Measurements from ENCODE around the gene MPND. TPM values are rescaled to one million over a fixed set of nuclear protein-coding genes. Genes with fewer than 3 reads are reported as not detected.
A peak's percentile ranks its signal among the peaks of the same experiment; 100 is the strongest.

The MPND gene
- total and polyA plus RNA-seq, 10 of the 15 experiments (the other 5 are each of a cell fraction or from before 2014, with no cell fraction given), result 0.79 to 18.3 (median 6.0) TPM

DNA sequence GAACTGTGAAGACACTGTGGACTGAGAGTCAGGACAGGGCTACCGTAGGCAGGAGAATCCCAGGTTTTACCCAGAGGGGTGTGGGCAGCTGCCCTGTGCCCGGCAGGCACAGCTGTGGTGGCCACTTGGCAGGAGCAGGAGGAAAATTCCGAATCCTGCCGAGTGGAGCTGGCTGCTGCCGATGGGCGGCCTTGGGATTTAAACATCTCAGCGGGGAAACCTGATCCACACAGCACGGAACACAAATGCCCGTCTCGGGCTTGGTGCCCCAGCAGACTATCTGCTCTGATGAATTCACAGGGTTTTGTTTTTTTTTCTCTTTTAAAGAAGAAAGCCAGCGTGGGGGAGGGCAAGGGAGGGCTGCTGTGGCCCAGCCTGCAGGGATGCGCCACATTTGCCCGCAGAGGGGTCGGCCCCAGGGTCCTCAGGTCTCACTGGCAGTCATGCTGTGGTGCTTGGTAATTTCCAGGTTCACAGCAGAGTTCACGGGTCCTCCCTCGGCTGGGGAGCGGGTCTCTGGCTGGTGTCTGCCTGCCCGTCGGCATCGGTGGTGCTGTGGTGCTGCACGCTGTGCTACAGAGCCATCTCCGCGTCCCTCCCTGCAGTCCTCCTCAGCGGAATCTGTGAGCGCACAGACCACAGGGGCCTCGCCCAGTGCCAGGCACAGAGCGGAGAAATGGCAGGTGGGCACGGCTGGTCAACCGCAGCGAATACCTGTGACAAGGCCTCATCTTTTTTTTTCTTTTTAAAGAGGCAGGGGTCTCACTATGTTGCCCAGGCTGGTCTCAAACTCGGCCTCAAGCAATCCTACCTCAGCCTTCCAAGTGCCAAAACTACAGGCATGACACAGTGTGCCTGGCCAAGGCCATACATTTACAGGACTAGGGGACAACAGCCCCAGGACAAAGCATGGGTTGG, 28.1 kb downstream of the MPND start:
- DNase-seq (ENCODE audit: low read depth, low spot score) (no peak), FAIRE-seq (no peak), ATAC-seq (no peak)
- Histone ChIP-seq H3K79me2 (ENCODE audit: control insufficient read depth, insufficient read depth, low read length) (peaks cover 86% of the 10 kb centered on the region), H4K20me1 (ENCODE audit: control insufficient read depth, insufficient read depth) (no peaks in the 10 kb centered on the region), H2AFZ (ENCODE audit: control insufficient read depth, low read depth, low read length) (no peak overlapping the region), H3K9me3 (replicated peaks; ENCODE audit: control insufficient read depth, insufficient read depth, low read length) (no peaks in the 10 kb centered on the region), H3K36me3 (ENCODE audit: control insufficient read depth in 2 of 2, insufficient read depth in 2 of 2, low read length in 1 of 2) (peaks cover 10 to 24% of the 10 kb centered on the region in 2 experiments; a peak in 3 of 4 replicates), H3K9ac (ENCODE audit: control insufficient read depth, insufficient read depth, low read length) (peak overlapping the region; percentile 32; the same call in 1 of the 2 replicates), H3K4me2 (ENCODE audit: control insufficient read depth, insufficient read depth) (peak overlapping the region; percentile 99), H3K27ac (ENCODE audit: control insufficient read depth, insufficient read depth) (peak overlapping the region; percentile 98), H3K4me1 (ENCODE audit: control insufficient read depth, insufficient read depth, low read length) (peaks cover 77% of the 10 kb centered on the region), H3K4me3 (peak overlapping the region; percentile 71; the same call in 1 of the 2 replicates), H3K27me3 (replicated peaks in 1 of 2; ENCODE audit: control insufficient read depth in 2 of 2, insufficient read depth in 2 of 2, low read length in 1 of 2) (no peaks in the 10 kb centered on the region)
- ChIA-PET CTCF (no interaction called here), POLR2A (no interaction called here), SMC1A (ENCODE audit: uncharacterized antibody, unreplicated experiment) (no interaction called here), RAD21 (ENCODE audit: unreplicated experiment) (no interaction called here)
- no TSS peak for BruUV-seq (replicated peaks)
- TF ChIP-seq ZSCAN29 (IDR thresholded peaks at IDR 0.05) (no peak), SREBF2 (IDR thresholded peaks at IDR 0.05; ENCODE audit: low read length) (no peak), TCF12 (IDR thresholded peaks at IDR 0.05; ENCODE audit: low read depth, low read length) (no peak), STAT3 (IDR thresholded peaks at IDR 0.05; ENCODE audit: low read depth, low read length) (no peak), ESRRA (IDR thresholded peaks at IDR 0.05; ENCODE audit: low read length) (no peak), MAX (IDR thresholded peaks at IDR 0.05; ENCODE audit: low read depth, low read length) (no peak), BCL3 (IDR thresholded peaks at IDR 0.05; ENCODE audit: borderline replicate concordance, insufficient read depth, low read depth, low read length, poor library complexity, severe bottlenecking) (no peak)
- TF ChIP-seq, protein P1, sequence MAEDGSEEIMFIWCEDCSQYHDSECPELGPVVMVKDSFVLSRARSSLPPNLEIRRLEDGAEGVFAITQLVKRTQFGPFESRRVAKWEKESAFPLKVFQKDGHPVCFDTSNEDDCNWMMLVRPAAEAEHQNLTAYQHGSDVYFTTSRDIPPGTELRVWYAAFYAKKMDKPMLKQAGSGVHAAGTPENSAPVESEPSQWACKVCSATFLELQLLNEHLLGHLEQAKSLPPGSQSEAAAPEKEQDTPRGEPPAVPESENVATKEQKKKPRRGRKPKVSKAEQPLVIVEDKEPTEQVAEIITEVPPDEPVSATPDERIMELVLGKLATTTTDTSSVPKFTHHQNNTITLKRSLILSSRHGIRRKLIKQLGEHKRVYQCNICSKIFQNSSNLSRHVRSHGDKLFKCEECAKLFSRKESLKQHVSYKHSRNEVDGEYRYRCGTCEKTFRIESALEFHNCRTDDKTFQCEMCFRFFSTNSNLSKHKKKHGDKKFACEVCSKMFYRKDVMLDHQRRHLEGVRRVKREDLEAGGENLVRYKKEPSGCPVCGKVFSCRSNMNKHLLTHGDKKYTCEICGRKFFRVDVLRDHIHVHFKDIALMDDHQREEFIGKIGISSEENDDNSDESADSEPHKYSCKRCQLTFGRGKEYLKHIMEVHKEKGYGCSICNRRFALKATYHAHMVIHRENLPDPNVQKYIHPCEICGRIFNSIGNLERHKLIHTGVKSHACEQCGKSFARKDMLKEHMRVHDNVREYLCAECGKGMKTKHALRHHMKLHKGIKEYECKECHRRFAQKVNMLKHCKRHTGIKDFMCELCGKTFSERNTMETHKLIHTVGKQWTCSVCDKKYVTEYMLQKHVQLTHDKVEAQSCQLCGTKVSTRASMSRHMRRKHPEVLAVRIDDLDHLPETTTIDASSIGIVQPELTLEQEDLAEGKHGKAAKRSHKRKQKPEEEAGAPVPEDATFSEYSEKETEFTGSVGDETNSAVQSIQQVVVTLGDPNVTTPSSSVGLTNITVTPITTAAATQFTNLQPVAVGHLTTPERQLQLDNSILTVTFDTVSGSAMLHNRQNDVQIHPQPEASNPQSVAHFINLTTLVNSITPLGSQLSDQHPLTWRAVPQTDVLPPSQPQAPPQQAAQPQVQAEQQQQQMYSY (CRISPR knock-in tag; IDR thresholded peaks at IDR 0.05), result no peak
- in situ Hi-C loops (cut with MboI) (no loop called here), intact Hi-C loops (cut with micrococcal nuclease; ENCODE audit: unreplicated experiment) (no loop called here)
- WGBS (ENCODE audit: insufficient coverage, insufficient replicate concordance, low lambda C conversion rate, missing lambda C conversion rate), result 88% methylated on average over 25 of the region's 31 CpGs

Measured in GM12878 (cell line).